A549 (cell line): Measurements from ENCODE around the gene UBR7.

Source experiments
- ZNF302 ChIP-seq: fragments of 250-450 bp; sonication (Bioruptor Pico); IDR thresholded peaks from 2 replicates; pipeline ENCODE4 v1.9.0; 2021; ENCODE audit warnings: inconsistent platforms, mild to moderate bottlenecking, moderate library complexity
- TF ChIP-seq, protein P1 (sequence below): fragments of >200 bp; sonication (Bioruptor Twin); formaldehyde crosslinking; IDR thresholded peaks from 3 replicates; pipeline ENCODE4 v1.5.1; 2016
- TF ChIP-seq, protein P2 (sequence below): fragments of 200-600 bp; sonication (generic); IDR thresholded peaks from 2 replicates; pipeline ENCODE4 v1.6.1; 2016; ENCODE audit warnings: antibody characterized with exemption, mild to moderate bottlenecking, moderate library complexity
- TF ChIP-seq, protein P3 (sequence below): IDR thresholded peaks from 2 replicates; pipeline ENCODE4 v1.6.1; 2012

DNA sequence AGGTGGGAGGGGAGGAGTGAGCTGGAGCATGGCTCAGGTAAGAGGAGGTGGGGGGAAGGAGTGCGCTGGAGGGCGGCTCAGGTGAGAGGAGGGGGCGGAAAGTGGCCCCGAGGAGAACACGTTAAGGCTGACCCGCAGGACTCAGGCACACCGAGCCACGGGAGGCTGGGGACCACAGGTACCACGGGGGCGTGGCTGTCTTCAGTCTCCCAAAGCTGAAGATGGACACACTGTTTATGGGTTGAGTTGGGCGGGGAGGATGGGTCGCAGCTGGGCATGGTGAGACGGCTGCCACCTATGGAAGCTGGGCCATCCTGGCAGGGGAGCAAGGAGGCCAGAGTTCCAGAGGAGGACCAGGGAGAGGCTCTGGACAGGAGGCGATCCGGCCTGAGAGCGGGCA is 23.5 kb downstream of the UBR7 start:
- TF ChIP-seq, protein P1, sequence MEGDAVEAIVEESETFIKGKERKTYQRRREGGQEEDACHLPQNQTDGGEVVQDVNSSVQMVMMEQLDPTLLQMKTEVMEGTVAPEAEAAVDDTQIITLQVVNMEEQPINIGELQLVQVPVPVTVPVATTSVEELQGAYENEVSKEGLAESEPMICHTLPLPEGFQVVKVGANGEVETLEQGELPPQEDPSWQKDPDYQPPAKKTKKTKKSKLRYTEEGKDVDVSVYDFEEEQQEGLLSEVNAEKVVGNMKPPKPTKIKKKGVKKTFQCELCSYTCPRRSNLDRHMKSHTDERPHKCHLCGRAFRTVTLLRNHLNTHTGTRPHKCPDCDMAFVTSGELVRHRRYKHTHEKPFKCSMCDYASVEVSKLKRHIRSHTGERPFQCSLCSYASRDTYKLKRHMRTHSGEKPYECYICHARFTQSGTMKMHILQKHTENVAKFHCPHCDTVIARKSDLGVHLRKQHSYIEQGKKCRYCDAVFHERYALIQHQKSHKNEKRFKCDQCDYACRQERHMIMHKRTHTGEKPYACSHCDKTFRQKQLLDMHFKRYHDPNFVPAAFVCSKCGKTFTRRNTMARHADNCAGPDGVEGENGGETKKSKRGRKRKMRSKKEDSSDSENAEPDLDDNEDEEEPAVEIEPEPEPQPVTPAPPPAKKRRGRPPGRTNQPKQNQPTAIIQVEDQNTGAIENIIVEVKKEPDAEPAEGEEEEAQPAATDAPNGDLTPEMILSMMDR, result no peak
- TF ChIP-seq, protein P2, sequence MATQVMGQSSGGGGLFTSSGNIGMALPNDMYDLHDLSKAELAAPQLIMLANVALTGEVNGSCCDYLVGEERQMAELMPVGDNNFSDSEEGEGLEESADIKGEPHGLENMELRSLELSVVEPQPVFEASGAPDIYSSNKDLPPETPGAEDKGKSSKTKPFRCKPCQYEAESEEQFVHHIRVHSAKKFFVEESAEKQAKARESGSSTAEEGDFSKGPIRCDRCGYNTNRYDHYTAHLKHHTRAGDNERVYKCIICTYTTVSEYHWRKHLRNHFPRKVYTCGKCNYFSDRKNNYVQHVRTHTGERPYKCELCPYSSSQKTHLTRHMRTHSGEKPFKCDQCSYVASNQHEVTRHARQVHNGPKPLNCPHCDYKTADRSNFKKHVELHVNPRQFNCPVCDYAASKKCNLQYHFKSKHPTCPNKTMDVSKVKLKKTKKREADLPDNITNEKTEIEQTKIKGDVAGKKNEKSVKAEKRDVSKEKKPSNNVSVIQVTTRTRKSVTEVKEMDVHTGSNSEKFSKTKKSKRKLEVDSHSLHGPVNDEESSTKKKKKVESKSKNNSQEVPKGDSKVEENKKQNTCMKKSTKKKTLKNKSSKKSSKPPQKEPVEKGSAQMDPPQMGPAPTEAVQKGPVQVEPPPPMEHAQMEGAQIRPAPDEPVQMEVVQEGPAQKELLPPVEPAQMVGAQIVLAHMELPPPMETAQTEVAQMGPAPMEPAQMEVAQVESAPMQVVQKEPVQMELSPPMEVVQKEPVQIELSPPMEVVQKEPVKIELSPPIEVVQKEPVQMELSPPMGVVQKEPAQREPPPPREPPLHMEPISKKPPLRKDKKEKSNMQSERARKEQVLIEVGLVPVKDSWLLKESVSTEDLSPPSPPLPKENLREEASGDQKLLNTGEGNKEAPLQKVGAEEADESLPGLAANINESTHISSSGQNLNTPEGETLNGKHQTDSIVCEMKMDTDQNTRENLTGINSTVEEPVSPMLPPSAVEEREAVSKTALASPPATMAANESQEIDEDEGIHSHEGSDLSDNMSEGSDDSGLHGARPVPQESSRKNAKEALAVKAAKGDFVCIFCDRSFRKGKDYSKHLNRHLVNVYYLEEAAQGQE, result no peak
- TF ChIP-seq ZNF302 (CRISPR knock-in tag), result no peak
- TF ChIP-seq, protein P3, sequence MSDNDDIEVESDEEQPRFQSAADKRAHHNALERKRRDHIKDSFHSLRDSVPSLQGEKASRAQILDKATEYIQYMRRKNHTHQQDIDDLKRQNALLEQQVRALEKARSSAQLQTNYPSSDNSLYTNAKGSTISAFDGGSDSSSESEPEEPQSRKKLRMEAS, result no peak
